Psoas muscle (tissue), 8 donors: Measurements from ENCODE around the gene PKNOX2. TPM values are rescaled to one million over a fixed set of nuclear protein-coding genes. Genes with fewer than 3 reads are reported as not detected.

Experiments
- ATAC-seq, 4 donors: fragments of 200-7000 bp; cut with Tn5 transposase; one replicate each; pipeline ENCODE4 v1.9.1; 2020; ENCODE audit warnings: moderate library complexity in 3 of 4, mild to moderate bottlenecking in 2 of 4
- DNase-seq, 2 donors: peaks; one replicate each; pipeline ENCODE4 v3.0.0-alpha.2; 2020
- H3K27ac ChIP-seq: fragments of 200-600 bp; one replicate; pipeline ENCODE4 v1.8.0; 2022
- H3K27me3 ChIP-seq, 3 donors: fragments of 200-600 bp in 1 of 3; one replicate each; pipeline versions ENCODE4 v1.6.1 to v1.8.0; 2013 to 2022; ENCODE audit warnings: low read length in 2 of 3, mild to moderate bottlenecking in 2 of 3, moderate library complexity in 1 of 3; ENCODE audit not compliant: insufficient read depth in 3 of 3
- H3K36me3 ChIP-seq, 2 donors: fragments of 200-600 bp in 1 of 2; one replicate each; pipeline versions ENCODE4 v1.6.1 to v1.8.0; 2013 to 2022; ENCODE audit warnings: low read depth in 1 of 2, mild to moderate bottlenecking in 1 of 2, moderate library complexity in 1 of 2; ENCODE audit not compliant: insufficient read depth in 1 of 2
- H3K4me1 ChIP-seq: fragments of 200-600 bp; one replicate; pipeline ENCODE4 v1.8.0; 2022
- H3K4me3 ChIP-seq: fragments of 200-600 bp; one replicate; pipeline ENCODE4 v1.8.0; 2022; ENCODE audit warnings: mild to moderate bottlenecking
- H3K9me3 ChIP-seq: fragments of 200-600 bp; one replicate; pipeline ENCODE4 v1.8.0; 2022
- WGBS, 3 donors: extraction: QIAGEN DNeasy Blood & Tissue Kit; methylation state at CpG; one replicate each; pipeline versions ENCODE4 v1.1.6 to v1.1.7; 2013; 5-methylcytosine and 5-hydroxymethylcytosine counted together
- intact Hi-C, 2 donors: fragments of 100-400 bp; cut with DNase I; formaldehyde crosslinking; loops; one replicate each; pipeline versions ENCODE4 v1.11.0 to v1.14.2; 2022
- polyA plus RNA-seq, 3 donors: library from polyadenylated mRNA; stranded (reverse); fragments of 200-250 nt; gene quantifications; one replicate each; pipeline ENCODE4 v1.2.3, GENCODE V29; 2013
- total RNA-seq, 4 donors: library from RNA; stranded (reverse); fragmentation: NEBNext Ultra II Directional in 2 of 4; extraction: Animal tissue kit (Norgen Biotek cat#: 25700) in 2 of 4; gene quantifications; one replicate each; pipeline versions ENCODE4 v1.2.1 to v1.2.4, GENCODE V29; 2021 to 2023
- TF ChIP-seq, protein P1 (sequence below): fragments of 200-600 bp; IDR thresholded peaks from one replicate; pipeline ENCODE4 v1.8.0; 2022; ENCODE audit warnings: antibody characterized with exemption
- donor health status: healthy with polysubstance abuse.
- donor health status: DM: no; HTN: no; CAD: no; lungs with moderate emphysema.
- donor health status: Bipolar disorder and iron deficiency.
- donor health status: healthy.
- donor health status: DM: yes; HTN: yes; CAD: no.
- donor health status: DM: no; HTN: no; CAD: no.
- donor health status: DM: no; HTN: no; CAD: no.
- donor health status: DM: yes; HTN: yes; CAD: no.

Gene PKNOX2
- total and polyA plus RNA-seq, 7 donors = 1.8 to 30.5 (median 14.5) TPM

- Histone ChIP-seq H3K27me3 (no peaks in the 10 kb centered on the region), H3K36me3 (no peaks in the 10 kb centered on the region), H3K4me1 (no peaks in the 10 kb centered on the region), H3K4me3 (no peak overlapping the region), H3K27ac (no peak overlapping the region), H3K9me3 (no peaks in the 10 kb centered on the region)
- ATAC-seq = no peak
- 48 to 49% (median 49%) methylated on average over 5 of the region's 5 CpGs for WGBS, 3 donors
- no peak for DNase-seq
- intact Hi-C loops = no loop called here
- TF ChIP-seq, protein P1, sequence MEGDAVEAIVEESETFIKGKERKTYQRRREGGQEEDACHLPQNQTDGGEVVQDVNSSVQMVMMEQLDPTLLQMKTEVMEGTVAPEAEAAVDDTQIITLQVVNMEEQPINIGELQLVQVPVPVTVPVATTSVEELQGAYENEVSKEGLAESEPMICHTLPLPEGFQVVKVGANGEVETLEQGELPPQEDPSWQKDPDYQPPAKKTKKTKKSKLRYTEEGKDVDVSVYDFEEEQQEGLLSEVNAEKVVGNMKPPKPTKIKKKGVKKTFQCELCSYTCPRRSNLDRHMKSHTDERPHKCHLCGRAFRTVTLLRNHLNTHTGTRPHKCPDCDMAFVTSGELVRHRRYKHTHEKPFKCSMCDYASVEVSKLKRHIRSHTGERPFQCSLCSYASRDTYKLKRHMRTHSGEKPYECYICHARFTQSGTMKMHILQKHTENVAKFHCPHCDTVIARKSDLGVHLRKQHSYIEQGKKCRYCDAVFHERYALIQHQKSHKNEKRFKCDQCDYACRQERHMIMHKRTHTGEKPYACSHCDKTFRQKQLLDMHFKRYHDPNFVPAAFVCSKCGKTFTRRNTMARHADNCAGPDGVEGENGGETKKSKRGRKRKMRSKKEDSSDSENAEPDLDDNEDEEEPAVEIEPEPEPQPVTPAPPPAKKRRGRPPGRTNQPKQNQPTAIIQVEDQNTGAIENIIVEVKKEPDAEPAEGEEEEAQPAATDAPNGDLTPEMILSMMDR = no peak
Observed at GRCh38 chr11:125465701-125466100, 301.1 kb downstream of the PKNOX2 start.

DNA sequence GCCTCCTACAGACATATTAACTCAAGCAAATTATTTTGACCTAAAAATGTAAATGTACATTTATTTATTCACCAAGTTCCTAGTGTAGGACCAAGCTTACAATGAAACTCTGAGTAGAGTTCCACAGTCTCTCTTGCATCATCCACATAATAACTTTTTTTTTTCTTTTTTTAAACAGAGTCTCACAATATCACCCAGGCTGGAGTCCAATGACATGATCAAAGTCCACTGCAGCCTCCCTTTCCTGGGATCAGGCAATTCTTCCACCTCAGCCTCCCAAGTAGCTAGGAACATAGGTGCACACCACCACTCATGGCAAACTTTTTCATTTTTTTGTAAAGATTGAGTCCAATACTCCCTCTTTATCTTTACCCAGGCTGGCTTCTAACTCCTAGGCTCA lies 303.5 kb downstream of the PKNOX2 start:
- no peaks in the 10 kb centered on the region for H3K36me3 ChIP-seq
- ATAC-seq = no peak
- intact Hi-C loops = no loop called here
- TF ChIP-seq, protein P1 = no peak
- DNase-seq = no peak
- no peak overlapping the region for H3K4me3 ChIP-seq
- no peaks in the 10 kb centered on the region for H3K27me3 ChIP-seq
- H3K27ac ChIP-seq = no peak overlapping the region
- H3K4me1 ChIP-seq = no peaks in the 10 kb centered on the region
- H3K9me3 ChIP-seq = no peaks in the 10 kb centered on the region

- Histone ChIP-seq H3K4me1 (no peaks in the 10 kb centered on the region), H3K36me3 (no peaks in the 10 kb centered on the region), H3K4me3 (no peak overlapping the region), H3K27ac (no peak overlapping the region), H3K27me3 (no peaks in the 10 kb centered on the region), H3K9me3 (no peaks in the 10 kb centered on the region)
- DNase-seq = no peak
- TF ChIP-seq, protein P1 = no peak
- no peak for ATAC-seq
- intact Hi-C loops = no loop called here
- WGBS, 3 donors = 89 to 97% (median 93%) methylated on average over 2 of the region's 2 CpGs
Observed at GRCh38 chr11:125468852-125469251, 304.3 kb downstream of the PKNOX2 start.

DNA sequence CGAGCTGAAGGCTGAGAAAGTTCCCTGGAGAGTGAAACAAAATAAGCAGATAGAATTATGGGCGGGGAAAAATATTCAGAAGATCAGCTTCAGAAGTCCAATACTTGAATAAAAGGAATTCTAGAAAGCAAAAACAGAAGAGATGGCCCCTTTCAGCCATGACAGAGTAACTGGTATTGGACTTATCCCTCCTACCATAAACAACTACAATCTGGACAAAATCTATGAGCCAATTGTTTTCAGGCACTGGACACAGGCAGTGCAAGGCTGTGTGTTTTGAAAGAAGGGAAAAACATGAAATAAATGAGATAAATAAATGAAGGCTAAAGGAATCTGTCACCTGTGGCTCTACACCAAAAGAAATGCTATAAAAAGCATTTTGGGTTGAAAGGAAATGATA lies 305.8 kb downstream of the PKNOX2 start:
- TF ChIP-seq, protein P1 = no peak
- 79 to 88% (median 80%) methylated on average over 2 of the region's 2 CpGs for WGBS, 3 donors

GRCh38 chr11:125476721-125477120 lies 312.2 kb downstream of the PKNOX2 start:
- DNase-seq (no peak), ATAC-seq (no peak)
- Histone ChIP-seq H3K27ac (no peak overlapping the region), H3K9me3 (no peaks in the 10 kb centered on the region), H3K4me1 (no peaks in the 10 kb centered on the region), H3K27me3 (no peaks in the 10 kb centered on the region), H3K4me3 (no peak overlapping the region), H3K36me3 (no peaks in the 10 kb centered on the region)
- TF ChIP-seq, protein P1 = no peak
- intact Hi-C loops = no loop called here
- 59 to 66% (median 65%) methylated on average over 3 of the region's 3 CpGs for whole genome bisulfite sequencing, 3 donors

More for the DNA sequence above, 305.8 kb downstream of the PKNOX2 start:
- ATAC-seq (no peak), DNase-seq (no peak)
- Histone ChIP-seq H3K4me1 (no peaks in the 10 kb centered on the region), H3K27me3 (no peaks in the 10 kb centered on the region), H3K27ac (no peak overlapping the region), H3K4me3 (no peak overlapping the region), H3K36me3 (no peaks in the 10 kb centered on the region), H3K9me3 (no peaks in the 10 kb centered on the region)
- intact Hi-C loops = no loop called here
